ENCODE results near the gene CLDN19.
"Not testable (repeated sequence)": the region's sequence is repeated elsewhere in the genome, so short reads cannot be mapped to it uniquely, and the experiment has no call there.

Gene CLDN19

GRCh38 chr1:42734201-42735035 lies 5.6 kb downstream of the CLDN19 start:
- DNase-seq (ENCODE audit: insufficient read length, low spot score), result no peak
- FAIRE-seq, result no peak

DNA sequence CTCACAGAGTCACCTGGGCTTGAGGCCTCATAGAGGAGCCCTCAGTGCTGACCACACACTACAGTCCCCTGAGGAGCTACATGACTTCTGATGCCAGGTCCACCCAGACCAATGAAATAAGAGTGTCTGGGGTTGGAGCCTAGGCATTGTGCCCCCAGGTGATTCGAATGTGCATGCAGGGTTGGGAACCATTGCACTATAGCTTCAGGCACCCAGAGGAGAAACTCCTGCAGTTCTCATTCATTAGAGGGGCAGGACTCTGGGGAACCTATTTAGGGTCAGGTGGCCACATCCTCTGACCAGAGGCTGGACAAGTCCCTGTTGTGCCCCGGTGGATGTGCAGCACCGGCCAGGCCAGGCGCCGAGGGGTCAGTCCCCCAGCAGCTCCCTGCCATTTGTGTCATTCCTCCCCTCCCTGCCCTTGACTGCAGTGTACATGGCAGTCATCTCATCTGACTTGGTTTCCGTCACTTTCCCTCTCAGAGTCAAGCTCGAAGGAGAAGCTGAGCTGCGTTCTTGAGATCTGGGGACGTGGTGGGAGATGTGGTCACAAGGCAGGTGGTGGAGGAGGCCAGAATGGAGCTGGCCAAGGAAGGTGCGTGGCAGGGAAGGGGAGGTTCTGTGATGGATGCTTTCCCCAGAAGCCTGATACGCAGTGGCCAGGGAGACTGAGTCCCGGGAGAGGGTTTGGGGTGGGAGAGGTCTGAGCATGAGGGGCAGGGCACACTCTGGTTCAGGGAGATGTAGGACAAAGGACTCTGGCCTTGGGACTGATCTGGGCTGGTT lies 6.4 kb downstream of the CLDN19 start:
- no peak for DNase-seq (ENCODE audit: insufficient read length, low spot score)
- FAIRE-seq, result no peak
- TF ChIP-seq, protein P1, sequence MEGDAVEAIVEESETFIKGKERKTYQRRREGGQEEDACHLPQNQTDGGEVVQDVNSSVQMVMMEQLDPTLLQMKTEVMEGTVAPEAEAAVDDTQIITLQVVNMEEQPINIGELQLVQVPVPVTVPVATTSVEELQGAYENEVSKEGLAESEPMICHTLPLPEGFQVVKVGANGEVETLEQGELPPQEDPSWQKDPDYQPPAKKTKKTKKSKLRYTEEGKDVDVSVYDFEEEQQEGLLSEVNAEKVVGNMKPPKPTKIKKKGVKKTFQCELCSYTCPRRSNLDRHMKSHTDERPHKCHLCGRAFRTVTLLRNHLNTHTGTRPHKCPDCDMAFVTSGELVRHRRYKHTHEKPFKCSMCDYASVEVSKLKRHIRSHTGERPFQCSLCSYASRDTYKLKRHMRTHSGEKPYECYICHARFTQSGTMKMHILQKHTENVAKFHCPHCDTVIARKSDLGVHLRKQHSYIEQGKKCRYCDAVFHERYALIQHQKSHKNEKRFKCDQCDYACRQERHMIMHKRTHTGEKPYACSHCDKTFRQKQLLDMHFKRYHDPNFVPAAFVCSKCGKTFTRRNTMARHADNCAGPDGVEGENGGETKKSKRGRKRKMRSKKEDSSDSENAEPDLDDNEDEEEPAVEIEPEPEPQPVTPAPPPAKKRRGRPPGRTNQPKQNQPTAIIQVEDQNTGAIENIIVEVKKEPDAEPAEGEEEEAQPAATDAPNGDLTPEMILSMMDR (IDR thresholded peaks at IDR 0.05; ENCODE audit: insufficient read depth, missing control alignments), result no peak

More at GRCh38 chr1:42734201-42735035, 5.6 kb downstream of the CLDN19 start:
- TF ChIP-seq, protein P1 (IDR thresholded peaks at IDR 0.05; ENCODE audit: insufficient read depth, missing control alignments), result no peak

DNA sequence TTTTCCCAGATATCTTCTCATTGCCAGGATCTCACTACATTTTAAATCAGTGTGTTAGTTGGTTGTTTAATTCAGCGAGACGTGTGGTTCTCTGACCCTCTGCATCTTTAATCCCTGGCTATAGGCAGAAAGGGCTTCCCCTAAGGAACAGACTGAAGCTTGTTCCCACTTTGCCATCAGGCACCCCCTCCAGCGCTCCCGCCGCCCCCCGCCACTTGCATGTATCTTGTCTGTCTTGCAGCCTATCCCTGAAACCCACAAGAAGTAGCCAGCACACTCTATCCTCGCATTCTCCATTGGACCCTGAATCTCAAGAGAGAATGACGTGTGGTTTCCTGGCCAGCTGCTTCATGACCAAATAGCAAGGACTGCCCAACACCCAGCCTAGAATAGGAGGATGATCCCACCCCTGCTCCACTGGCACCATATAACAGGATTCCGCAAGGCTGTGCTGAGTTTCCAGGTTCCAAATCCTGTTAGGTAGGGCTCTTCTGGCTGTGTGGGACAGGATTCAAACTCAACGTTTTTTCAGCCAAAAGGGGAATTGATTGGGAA lies 7.8 kb downstream of the CLDN19 start:
- DNase-seq (ENCODE audit: insufficient read length, low spot score), result no peak
- TF ChIP-seq, protein P1 (IDR thresholded peaks at IDR 0.05; ENCODE audit: insufficient read depth, missing control alignments), result no peak
- no peak for FAIRE-seq

DNA sequence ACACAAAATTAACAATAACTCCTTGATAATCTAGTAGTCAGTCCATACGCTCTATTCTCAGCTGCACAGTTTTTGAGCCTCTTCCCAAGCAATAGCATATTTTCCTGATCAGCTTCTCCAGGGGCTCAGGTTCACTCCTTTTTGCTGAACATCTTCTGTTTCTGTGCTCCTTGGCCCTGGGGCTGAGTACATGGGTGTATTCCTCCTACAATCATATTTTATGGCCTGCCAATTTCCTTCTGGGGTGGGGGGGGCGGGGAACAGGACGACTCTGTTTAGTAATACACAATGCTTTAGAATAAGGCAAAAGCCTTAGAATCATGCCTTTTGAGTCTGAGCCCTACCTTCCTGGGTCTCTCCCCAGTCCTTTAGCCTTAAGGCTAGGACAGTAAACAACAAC lies 8.5 kb downstream of the CLDN19 start:
- no peak for DNase-seq (ENCODE audit: insufficient read length, low spot score)
- TF ChIP-seq, protein P1 (IDR thresholded peaks at IDR 0.05; ENCODE audit: insufficient read depth, missing control alignments), result no peak
- FAIRE-seq, result no peak

GRCh38 chr1:42730988-42731387 lies 9.0 kb downstream of the CLDN19 start:
- TF ChIP-seq, protein P1 (IDR thresholded peaks at IDR 0.05; ENCODE audit: insufficient read depth, missing control alignments), result peak; percentile 33
- FAIRE-seq (no peak), DNase-seq (ENCODE audit: insufficient read length, low spot score) (no peak)

GRCh38 chr1:42730002-42730401 lies 10.0 kb downstream of the CLDN19 start:
- TF ChIP-seq, protein P1 (IDR thresholded peaks at IDR 0.05; ENCODE audit: insufficient read depth, missing control alignments), result no peak
- FAIRE-seq (no peak), DNase-seq (ENCODE audit: insufficient read length, low spot score) (no peak)

- FAIRE-seq, result not testable (repeated sequence)
These were observed 14.2 kb downstream of the CLDN19 start for GRCh38 chr1:42725820-42726219.

More at GRCh38 chr1:42725820-42726219, 14.2 kb downstream of the CLDN19 start:
- DNase-seq (ENCODE audit: insufficient read length, low spot score), result not testable (repeated sequence)
